Measurements from ENCODE around the gene CCDC9B. TPM values are rescaled to one million over a fixed set of nuclear protein-coding genes. Genes with fewer than 3 reads are reported as not detected.

Gene CCDC9B
- total RNA-seq, 1 experiment from 2014 or later = 1.4 TPM

DNA sequence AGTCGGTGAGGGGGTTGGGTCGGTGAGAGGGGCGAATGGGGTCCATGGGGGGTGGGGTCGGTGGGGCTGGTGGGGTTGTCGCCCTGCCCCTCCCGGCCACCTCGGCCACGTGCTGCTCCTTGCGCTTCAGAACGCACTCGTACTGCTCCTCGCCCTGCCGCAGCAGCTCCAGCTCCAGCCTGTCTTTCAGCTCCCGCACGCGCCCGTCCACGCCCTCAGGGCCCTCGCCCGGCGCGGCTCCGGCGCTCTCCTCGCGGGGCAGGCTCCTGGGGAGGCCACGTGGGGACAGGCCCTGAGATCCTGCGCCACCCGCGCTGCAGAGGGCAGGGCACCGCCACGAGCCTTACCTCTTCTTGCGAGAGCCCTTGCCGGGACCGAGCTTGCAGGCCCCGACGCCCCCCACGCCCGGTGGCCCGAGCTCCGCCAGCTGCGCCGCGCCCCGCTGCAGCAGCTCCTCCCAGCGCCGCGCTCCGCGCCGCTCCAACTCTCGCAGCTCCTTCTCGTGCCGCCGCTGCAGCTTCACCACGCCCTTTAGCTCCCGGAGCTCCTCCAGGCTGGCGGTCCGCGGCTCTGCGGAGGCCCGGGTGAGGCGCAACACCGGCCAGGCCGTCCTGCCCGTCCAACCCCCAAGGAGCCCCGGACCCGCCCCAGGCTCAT is 49.7 kb downstream of the CCDC9B start (continued):
- TF ChIP-seq, protein P1, sequence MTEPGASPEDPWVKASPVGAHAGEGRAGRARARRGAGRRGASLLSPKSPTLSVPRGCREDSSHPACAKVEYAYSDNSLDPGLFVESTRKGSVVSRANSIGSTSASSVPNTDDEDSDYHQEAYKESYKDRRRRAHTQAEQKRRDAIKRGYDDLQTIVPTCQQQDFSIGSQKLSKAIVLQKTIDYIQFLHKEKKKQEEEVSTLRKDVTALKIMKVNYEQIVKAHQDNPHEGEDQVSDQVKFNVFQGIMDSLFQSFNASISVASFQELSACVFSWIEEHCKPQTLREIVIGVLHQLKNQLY (CRISPR knock-in tag; IDR thresholded peaks at IDR 0.05) = no peak
- no peak for TF ChIP-seq OVOL2 (CRISPR knock-in tag; IDR thresholded peaks at IDR 0.05; ENCODE audit: borderline replicate concordance)
- TF ChIP-seq RORB (CRISPR knock-in tag; IDR thresholded peaks at IDR 0.05) = no peak
- no peak for TF ChIP-seq EMX1 (CRISPR knock-in tag; IDR thresholded peaks at IDR 0.05)
- no peak for TF ChIP-seq HMGA2 (CRISPR knock-in tag; IDR thresholded peaks at IDR 0.05)
- no peak for TF ChIP-seq ATF1 (CRISPR knock-in tag; IDR thresholded peaks at IDR 0.05)
- peak; percentile 94 for TF ChIP-seq FOXP1 (CRISPR knock-in tag; IDR thresholded peaks at IDR 0.05; ENCODE audit: borderline replicate concordance)
- TF ChIP-seq, protein P2, sequence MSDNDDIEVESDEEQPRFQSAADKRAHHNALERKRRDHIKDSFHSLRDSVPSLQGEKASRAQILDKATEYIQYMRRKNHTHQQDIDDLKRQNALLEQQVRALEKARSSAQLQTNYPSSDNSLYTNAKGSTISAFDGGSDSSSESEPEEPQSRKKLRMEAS (CRISPR knock-in tag; IDR thresholded peaks at IDR 0.05) = peak; percentile 90; the same call in 1 of the 2 replicates
- TF ChIP-seq, protein P3, sequence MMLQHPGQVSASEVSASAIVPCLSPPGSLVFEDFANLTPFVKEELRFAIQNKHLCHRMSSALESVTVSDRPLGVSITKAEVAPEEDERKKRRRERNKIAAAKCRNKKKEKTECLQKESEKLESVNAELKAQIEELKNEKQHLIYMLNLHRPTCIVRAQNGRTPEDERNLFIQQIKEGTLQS (CRISPR knock-in tag; conservative IDR thresholded peaks at IDR 0.05) = peak; percentile 75
- TF ChIP-seq, protein P4, sequence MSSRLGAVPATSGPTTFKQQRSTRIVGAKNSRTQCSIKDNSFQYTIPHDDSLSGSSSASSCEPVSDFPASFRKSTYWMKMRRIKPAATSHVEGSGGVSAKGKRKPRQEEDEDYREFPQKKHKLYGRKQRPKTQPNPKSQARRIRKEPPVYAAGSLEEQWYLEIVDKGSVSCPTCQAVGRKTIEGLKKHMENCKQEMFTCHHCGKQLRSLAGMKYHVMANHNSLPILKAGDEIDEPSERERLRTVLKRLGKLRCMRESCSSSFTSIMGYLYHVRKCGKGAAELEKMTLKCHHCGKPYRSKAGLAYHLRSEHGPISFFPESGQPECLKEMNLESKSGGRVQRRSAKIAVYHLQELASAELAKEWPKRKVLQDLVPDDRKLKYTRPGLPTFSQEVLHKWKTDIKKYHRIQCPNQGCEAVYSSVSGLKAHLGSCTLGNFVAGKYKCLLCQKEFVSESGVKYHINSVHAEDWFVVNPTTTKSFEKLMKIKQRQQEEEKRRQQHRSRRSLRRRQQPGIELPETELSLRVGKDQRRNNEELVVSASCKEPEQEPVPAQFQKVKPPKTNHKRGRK (CRISPR knock-in tag; IDR thresholded peaks at IDR 0.05; ENCODE audit: borderline replicate concordance) = no peak
- no peak for TF ChIP-seq CREB1 (CRISPR knock-in tag; IDR thresholded peaks at IDR 0.05)
- peak; percentile 79 for TF ChIP-seq JUN (CRISPR knock-in tag; IDR thresholded peaks at IDR 0.05)
- TF ChIP-seq, protein P5, sequence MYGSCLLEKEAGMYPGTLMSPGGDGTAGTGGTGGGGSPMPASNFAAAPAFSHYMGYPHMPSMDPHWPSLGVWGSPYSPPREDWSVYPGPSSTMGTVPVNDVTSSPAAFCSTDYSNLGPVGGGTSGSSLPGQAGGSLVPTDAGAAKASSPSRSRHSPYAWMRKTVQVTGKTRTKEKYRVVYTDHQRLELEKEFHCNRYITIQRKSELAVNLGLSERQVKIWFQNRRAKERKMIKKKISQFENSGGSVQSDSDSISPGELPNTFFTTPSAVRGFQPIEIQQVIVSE (CRISPR knock-in tag; IDR thresholded peaks at IDR 0.05; ENCODE audit: borderline replicate concordance) = no peak
- TF ChIP-seq, protein P6, sequence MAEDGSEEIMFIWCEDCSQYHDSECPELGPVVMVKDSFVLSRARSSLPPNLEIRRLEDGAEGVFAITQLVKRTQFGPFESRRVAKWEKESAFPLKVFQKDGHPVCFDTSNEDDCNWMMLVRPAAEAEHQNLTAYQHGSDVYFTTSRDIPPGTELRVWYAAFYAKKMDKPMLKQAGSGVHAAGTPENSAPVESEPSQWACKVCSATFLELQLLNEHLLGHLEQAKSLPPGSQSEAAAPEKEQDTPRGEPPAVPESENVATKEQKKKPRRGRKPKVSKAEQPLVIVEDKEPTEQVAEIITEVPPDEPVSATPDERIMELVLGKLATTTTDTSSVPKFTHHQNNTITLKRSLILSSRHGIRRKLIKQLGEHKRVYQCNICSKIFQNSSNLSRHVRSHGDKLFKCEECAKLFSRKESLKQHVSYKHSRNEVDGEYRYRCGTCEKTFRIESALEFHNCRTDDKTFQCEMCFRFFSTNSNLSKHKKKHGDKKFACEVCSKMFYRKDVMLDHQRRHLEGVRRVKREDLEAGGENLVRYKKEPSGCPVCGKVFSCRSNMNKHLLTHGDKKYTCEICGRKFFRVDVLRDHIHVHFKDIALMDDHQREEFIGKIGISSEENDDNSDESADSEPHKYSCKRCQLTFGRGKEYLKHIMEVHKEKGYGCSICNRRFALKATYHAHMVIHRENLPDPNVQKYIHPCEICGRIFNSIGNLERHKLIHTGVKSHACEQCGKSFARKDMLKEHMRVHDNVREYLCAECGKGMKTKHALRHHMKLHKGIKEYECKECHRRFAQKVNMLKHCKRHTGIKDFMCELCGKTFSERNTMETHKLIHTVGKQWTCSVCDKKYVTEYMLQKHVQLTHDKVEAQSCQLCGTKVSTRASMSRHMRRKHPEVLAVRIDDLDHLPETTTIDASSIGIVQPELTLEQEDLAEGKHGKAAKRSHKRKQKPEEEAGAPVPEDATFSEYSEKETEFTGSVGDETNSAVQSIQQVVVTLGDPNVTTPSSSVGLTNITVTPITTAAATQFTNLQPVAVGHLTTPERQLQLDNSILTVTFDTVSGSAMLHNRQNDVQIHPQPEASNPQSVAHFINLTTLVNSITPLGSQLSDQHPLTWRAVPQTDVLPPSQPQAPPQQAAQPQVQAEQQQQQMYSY (CRISPR knock-in tag; IDR thresholded peaks at IDR 0.05) = no peak
- no peak for TF ChIP-seq ZNF219 (CRISPR knock-in tag; IDR thresholded peaks at IDR 0.05; ENCODE audit: borderline replicate concordance)
- TF ChIP-seq GTF2I (CRISPR knock-in tag; conservative IDR thresholded peaks at IDR 0.05) = no peak
- peak; percentile 44; the same call in 1 of the 2 replicates for TF ChIP-seq ZNF121 (CRISPR knock-in tag; IDR thresholded peaks at IDR 0.05)
- TF ChIP-seq NR1H2 (CRISPR knock-in tag; IDR thresholded peaks at IDR 0.05) = no peak
- TF ChIP-seq FOXJ3 (CRISPR knock-in tag; IDR thresholded peaks at IDR 0.05; ENCODE audit: borderline replicate concordance) = no peak
- TF ChIP-seq TCF7 (CRISPR knock-in tag; IDR thresholded peaks at IDR 0.05; ENCODE audit: low read depth) = peak; percentile 92
- TF ChIP-seq TEAD4 (CRISPR knock-in tag; IDR thresholded peaks at IDR 0.05) = no peak
- TF ChIP-seq GABPB1 (CRISPR knock-in tag; IDR thresholded peaks at IDR 0.05) = no peak
- TF ChIP-seq, protein P7, sequence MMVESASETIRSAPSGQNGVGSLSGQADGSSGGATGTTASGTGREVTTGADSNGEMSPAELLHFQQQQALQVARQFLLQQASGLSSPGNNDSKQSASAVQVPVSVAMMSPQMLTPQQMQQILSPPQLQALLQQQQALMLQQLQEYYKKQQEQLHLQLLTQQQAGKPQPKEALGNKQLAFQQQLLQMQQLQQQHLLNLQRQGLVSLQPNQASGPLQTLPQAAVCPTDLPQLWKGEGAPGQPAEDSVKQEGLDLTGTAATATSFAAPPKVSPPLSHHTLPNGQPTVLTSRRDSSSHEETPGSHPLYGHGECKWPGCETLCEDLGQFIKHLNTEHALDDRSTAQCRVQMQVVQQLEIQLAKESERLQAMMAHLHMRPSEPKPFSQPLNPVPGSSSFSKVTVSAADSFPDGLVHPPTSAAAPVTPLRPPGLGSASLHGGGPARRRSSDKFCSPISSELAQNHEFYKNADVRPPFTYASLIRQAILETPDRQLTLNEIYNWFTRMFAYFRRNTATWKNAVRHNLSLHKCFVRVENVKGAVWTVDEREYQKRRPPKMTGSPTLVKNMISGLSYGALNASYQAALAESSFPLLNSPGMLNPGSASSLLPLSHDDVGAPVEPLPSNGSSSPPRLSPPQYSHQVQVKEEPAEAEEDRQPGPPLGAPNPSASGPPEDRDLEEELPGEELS (CRISPR knock-in tag; IDR thresholded peaks at IDR 0.05) = peak; percentile 89; the same call in 1 of the 2 replicates

Data from WTC11 (cell line).